Head of caudate nucleus (tissue), 42 donors: ENCODE measurements around the gene RCBTB1.
"Not testable (repeated sequence)": the region's sequence is repeated elsewhere in the genome, so short reads cannot be mapped to it uniquely, and the experiment has no call there.

Source experiments
- DNase-seq, 42 donors: peaks; one replicate each; pipeline versions ENCODE4 v3.0.0 to v3.0.0-alpha.2; 2020 to 2021; ENCODE audit warnings: mixed read lengths in 7 of 42
- intact Hi-C: fragments of 100-400 bp; cut with DNase I; formaldehyde crosslinking; loops from one replicate; pipeline ENCODE4 v1.15.0; 2022

RCBTB1 gene

GRCh38 chr13:49607761-49608160 is 22.4 kb upstream of the RCBTB1 start:
- intact Hi-C loops = loop anchor here (5.0 to 10.0 kb wide), 2 partner anchors 113 to 305 kb away; partner anchors contain the start of gene PHF11
- DNase-seq = no peak

DNA sequence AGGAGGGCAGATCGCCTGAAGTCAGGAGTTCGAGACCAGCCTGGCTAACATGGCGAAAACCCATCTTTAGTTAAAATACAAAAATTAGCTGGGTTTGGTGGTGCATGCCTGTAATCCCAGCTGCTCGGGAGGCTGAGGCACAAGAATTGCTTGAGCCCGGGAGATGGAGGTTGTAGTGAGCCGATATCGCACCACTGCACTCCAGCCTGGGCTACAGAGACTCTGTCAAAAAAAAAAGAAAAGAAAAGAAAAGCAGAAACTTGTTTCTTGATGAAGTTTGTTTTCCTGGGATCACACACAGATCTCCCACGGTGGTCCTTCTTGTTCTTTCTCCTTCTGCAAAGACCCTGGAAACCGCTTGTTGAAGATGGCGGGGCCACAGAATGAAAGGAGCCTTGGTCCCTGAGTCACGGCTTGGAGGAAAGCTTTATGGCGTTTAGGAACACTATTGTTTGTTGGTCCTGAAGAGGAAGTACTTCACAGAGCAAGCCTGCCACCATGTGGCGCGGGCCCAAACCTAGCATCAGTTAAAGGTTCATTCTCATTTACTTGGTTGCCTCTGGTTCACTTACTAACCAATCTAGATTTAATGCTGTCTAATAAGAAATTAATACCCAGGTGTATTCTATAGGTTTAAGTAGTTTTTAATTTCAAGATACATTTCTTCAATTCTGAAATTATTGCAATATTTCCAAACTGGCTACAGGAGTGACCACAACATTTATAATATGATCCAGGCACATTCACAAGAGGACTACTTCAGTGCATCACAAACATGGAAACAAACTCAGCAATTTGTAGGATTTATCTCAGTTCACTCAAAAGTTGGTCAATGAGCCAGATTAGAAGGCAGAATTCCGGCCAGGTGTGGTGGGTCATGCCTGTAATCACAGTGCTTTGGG is 21.6 kb upstream of the RCBTB1 start:
- DNase-seq = peak; percentile 81 to 96 (median 91)
- intact Hi-C loops = loop anchor here (5.0 to 10.0 kb wide), 2 partner anchors 112 to 305 kb away; partner anchors contain the start of gene PHF11

- DNase-seq = no peak
- intact Hi-C loops = loop anchor here (10.0 kb wide), 1 partner anchor 110 kb away; the partner anchor contains the start of gene PHF11
These were observed 19.2 kb upstream of the RCBTB1 start for GRCh38 chr13:49604570-49604969.

DNA sequence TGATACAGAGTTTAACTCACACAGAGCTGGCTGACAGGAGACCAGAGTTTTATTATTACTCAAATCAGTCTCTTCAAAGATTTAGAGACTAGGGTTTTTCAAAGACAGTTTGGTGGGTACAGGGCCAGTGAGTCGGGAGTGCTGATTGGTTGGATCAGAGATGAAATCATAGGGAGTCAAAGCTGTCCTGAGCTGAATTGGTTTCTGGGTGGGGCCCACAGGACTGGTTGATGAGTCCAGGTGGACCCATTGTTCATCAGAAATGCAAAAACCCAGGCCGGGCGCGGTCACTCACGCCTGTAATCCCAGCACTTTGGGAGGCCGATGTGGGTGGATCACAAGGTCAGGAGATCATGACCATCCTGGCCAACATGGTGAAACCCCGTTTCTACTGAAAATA is 17.3 kb upstream of the RCBTB1 start:
- peak in 1 of 42 donors; percentile 24 for DNase-seq
- intact Hi-C loops = loop anchor here (10.0 kb wide), 1 partner anchor 108 kb away; the partner anchor contains the start of gene PHF11

DNA sequence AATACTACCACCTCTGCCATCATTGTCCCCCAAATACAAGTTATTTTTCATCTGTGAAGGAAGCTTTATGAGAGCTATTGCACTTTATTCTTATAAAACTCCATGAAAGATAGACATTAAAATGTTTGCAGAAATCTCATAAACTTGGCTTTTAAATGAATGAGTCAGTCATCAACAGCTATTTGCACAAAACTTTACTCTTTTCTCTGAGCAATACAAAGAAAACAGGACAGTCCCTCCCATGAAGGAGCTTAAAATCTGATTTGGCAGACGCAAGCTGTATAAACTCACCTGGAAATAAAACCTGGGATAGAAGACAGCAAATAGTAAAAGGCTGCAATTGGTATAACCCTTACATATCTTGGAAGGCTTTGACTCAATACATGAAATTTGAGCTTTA is 16.6 kb upstream of the RCBTB1 start:
- intact Hi-C loops = loop anchor here (10.0 kb wide), 1 partner anchor 107 kb away; the partner anchor contains the start of gene PHF11
- no peak for DNase-seq

- intact Hi-C loops = no loop called here
- DNase-seq = no peak
These were observed 11.8 kb upstream of the RCBTB1 start for GRCh38 chr13:49597043-49597641.

DNA sequence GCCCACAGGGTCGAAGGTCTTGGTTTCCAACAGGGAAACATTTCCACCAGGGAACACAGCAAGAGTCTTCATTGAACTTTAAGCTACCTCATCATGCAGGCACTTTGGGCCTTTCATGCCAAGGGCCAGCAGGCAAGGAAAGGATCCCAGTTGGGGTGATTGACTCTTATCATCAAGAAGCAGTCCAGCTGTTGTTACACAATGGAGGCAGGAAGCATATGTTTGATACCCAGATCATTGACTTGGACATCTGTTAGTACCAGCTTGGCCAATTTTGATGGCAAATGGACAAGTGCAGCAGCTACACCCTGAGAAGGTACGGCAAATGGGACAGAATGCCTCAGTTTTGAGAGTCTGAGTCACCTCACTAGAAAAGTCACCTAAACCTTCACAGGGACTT is 10.9 kb upstream of the RCBTB1 start:
- DNase-seq = no peak
- intact Hi-C loops = no loop called here

DNA sequence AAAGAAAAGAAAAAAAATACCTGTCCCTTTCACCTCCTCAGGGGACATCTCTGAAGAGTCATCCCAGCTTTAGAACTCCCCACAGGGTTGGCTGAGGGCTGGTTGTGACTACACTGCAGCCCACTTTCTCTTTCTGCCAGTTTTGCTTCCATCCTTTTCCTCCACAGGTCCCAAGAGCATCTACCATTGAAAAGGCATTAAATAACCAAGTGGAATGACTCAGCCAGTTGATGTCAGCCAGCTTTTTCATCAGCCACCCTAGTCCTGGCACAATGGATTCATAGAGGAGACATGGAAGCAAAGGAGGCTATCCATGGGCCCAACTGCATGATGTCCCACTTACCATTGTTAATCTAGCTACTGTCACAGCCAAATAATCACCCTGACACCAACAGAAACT is 9.2 kb upstream of the RCBTB1 start:
- intact Hi-C loops = no loop called here
- DNase-seq = no peak

- intact Hi-C loops = not testable (repeated sequence)
These were observed 8.5 kb upstream of the RCBTB1 start for GRCh38 chr13:49593876-49594275.

DNA sequence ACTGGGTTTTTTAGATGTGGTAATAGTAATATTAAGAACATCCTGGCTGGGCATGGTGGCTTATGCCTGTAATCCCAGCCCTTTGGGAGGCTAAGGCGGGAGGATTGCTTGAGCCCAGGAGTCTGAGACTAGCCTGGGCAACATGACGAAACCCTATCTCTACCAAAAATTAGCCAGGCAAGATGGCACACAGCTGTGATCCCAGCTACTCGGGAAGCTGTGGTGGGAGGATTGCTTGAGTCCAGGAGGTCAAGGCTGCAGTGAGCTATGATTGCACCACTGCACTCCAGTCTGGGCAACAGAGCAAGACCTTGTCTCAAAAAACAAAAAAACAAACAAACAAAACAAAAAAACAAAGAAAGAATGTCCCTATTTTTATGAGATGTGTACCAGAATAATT is 5.4 kb upstream of the RCBTB1 start:
- DNase-seq, intact Hi-C loops: not testable (repeated sequence)

More at GRCh38 chr13:49593876-49594275, 8.5 kb upstream of the RCBTB1 start:
- DNase-seq = not testable (repeated sequence)

DNA sequence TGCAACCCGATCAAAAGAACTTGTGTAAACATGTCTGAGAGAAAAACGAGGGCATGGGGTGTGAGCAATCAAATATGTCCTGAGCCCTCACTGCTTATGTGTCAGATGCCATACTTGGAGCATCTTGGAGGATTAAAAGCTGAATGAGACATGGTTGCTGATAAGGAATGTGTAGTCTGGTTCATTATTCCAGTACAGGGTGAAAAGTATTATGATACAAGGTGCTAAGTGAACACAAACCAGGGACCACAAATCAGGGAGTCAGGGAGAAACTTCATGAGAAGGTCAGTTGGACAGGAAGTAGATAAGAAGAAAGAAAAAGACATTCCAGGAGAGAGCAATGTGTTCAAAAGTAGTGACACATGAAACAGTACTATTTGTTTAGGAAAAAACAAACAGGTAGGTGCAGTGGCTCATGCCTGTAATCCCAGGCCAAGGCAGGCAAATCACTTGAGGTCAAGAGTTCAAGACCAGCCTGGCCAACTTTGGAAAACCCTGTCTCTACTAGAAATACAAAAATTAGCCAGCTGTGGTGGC is 2.0 kb upstream of the RCBTB1 start:
- intact Hi-C loops = loop anchor here (5.0 kb wide), 1 partner anchor 280 kb away; no protein-coding TSS in a partner anchor
- no peak for DNase-seq

DNA sequence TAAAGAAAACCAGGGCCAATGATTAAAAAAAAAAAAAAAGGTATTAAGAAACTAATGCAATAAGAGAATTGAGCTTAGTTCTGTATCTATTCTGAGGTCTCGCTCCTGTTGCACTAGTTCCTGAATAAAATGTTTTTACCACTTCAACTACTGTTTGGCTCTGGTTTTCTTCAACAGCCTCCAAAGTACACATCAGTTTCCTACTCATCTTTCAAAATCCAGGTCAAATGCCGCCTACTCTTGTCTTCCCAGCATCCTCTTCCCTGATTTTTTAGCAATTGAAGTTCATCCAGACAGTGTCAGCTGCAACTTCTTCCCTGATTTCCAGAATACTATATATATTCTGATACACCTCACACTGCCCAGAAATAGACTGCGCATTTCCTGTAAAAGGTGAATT is 1.4 kb upstream of the RCBTB1 start:
- intact Hi-C loops = loop anchor here (5.0 kb wide), 1 partner anchor 279 kb away; no protein-coding TSS in a partner anchor
- peak in 19 of 42 donors; percentile 10 to 71 (median 42) for DNase-seq

DNA sequence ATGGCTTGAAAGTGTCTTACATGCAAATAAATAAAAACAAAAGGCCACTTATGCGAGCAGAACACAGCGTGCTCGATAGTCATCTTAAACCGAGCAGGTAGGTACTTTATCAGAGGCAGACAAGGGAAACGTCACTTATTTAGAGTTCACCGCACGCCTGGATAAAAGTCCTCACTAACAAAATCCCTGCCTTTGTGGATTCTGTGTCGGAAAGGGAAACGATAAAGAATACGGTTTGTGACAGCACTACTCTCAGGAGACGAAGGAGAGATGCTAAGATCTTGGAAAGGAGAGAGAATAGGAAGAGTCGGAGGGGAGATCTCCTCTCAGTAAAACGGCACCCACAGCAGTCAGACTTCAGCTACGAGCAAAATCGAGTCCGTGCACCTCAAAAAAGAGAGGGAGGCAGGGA is 581 bp downstream of the RCBTB1 start:
- intact Hi-C loops = loop anchor here (5.0 kb wide), 1 partner anchor 277 kb away; no protein-coding TSS in a partner anchor
- peak in 7 of 42 donors; percentile 14 to 51 (median 19) for DNase-seq

DNA sequence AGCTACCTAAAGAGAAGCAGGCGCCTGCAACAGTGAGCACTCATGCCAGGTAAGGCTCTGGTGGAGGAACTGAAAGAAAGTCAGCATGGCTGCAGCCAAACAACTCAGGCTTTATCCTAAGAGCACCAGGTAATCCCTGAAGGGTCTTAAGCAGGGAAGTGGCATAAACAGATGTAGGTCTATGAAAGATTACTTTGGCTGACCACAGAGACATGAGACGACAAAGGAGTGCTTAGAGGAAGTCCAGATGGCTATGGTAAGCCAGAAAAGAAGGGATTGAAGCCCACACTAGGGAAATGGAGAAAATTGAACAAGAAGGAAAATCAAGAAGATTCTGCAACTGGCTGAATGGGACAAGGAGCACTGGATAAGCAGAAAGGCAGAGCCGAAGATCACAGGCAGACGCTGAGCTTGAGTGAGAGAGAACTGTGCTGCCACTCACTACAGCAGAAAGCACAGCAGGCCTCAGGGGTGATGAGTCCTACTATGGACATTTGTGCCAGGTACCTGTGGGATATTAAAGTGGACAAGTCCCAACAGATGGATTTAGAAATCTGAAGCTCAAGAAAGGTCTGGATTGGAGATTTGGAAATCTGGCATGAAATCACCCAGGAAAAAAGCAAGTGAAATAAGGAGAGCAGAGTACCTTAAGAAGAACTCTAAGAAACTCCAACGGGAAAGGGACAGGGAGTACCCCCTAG is 4.2 kb downstream of the RCBTB1 start:
- intact Hi-C loops = no loop called here
- DNase-seq = no peak

- intact Hi-C loops = no loop called here
- DNase-seq = no peak
These were observed 5.9 kb downstream of the RCBTB1 start for GRCh38 chr13:49579501-49579900.

- DNase-seq = no peak
- intact Hi-C loops = no loop called here
These were observed 13.8 kb downstream of the RCBTB1 start for GRCh38 chr13:49571299-49572240.

GRCh38 chr13:49569993-49570689 is 15.2 kb downstream of the RCBTB1 start:
- DNase-seq = no peak
- intact Hi-C loops = no loop called here
